ENCODE data around the gene ACP4.

DNA sequence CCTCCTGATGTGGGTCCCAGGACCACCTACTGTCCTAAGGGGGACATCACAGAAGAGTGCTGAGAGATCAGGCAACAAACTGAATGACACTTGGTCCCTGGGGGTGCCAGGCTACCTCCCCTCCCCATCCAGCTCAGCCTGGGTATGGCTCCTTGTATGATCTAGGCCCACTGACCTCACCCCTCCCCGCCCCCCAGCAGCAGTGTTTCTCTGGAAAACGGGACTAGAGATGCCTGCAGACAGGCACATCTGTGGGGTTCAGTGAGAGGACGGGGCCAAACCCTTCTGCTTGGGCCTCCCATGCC, 9.3 kb downstream of the ACP4 start:
- TF ChIP-seq, protein P1, sequence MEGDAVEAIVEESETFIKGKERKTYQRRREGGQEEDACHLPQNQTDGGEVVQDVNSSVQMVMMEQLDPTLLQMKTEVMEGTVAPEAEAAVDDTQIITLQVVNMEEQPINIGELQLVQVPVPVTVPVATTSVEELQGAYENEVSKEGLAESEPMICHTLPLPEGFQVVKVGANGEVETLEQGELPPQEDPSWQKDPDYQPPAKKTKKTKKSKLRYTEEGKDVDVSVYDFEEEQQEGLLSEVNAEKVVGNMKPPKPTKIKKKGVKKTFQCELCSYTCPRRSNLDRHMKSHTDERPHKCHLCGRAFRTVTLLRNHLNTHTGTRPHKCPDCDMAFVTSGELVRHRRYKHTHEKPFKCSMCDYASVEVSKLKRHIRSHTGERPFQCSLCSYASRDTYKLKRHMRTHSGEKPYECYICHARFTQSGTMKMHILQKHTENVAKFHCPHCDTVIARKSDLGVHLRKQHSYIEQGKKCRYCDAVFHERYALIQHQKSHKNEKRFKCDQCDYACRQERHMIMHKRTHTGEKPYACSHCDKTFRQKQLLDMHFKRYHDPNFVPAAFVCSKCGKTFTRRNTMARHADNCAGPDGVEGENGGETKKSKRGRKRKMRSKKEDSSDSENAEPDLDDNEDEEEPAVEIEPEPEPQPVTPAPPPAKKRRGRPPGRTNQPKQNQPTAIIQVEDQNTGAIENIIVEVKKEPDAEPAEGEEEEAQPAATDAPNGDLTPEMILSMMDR (IDR thresholded peaks at IDR 0.05): no peak
- TF ChIP-seq POLR2A (IDR thresholded peaks at IDR 0.05): no peak
